H1 (cell line): ENCODE results near the gene TMEM140. TPM values are rescaled to one million over a fixed set of nuclear protein-coding genes. Genes with fewer than 3 reads are reported as not detected.

Experiments used
- BRCA1 ChIP-seq: IDR thresholded peaks from 2 replicates; pipeline ENCODE4 v1.6.1; 2012; ENCODE audit warnings: low read depth, low read length, improper control_type of control experiment
- KDM1A ChIP-seq: fragments of 200-600, 300-600 bp; sonication (generic); IDR thresholded peaks from 2 replicates; pipeline ENCODE4 v1.7.1; 2016; ENCODE audit warnings: mild to moderate bottlenecking, low read length, borderline replicate concordance
- KDM5A ChIP-seq: fragments of 200-600 bp; IDR thresholded peaks from 2 replicates; pipeline ENCODE4 v1.7.1; 2012; ENCODE audit warnings: mild to moderate bottlenecking, low read length, inconsistent platforms, mixed read lengths
- RFX5 ChIP-seq: IDR thresholded peaks from 2 replicates; pipeline ENCODE4 v1.6.1; 2011; ENCODE audit warnings: low read depth, low read length, improper control_type of control experiment, borderline replicate concordance
- RXRA ChIP-seq: IDR thresholded peaks from 2 replicates; pipeline ENCODE4 v1.6.1; 2011; ENCODE audit warnings: low read depth, mild to moderate bottlenecking, low read length, moderate library complexity; ENCODE audit not compliant: insufficient read depth
- SIN3A ChIP-seq, 2 experiments: IDR thresholded peaks in 1 of 2; conservative IDR thresholded peaks in 1 of 2; 2 replicates each; pipeline ENCODE4 v1.6.1; 2011 to 2012; ENCODE audit warnings: low read length in 2 of 2, improper control_type of control experiment in 1 of 2, low read depth in 1 of 2, mild to moderate bottlenecking in 1 of 2
- SP4 ChIP-seq: IDR thresholded peaks from 2 replicates; pipeline ENCODE4 v1.6.1; 2012; ENCODE audit warnings: low read length, inconsistent platforms
- polyA plus RNA-seq, 7 experiments: library from polyadenylated mRNA; depleted of rRNA in 3 of 7; stranded (reverse) in 5 of 7; unstranded in 2 of 7; fragments of >200 nt in 5 of 7; fragments of 200-250 nt in 2 of 7; gene quantifications; 1 replicate in 5 of 7; 2 replicates in 1 of 7; 4 replicates in 1 of 7; pipeline versions ENCODE4 v1.2.1 to v1.2.3, GENCODE V29; 2011 to 2013; ENCODE audit warnings: missing spikeins in 2 of 7, mixed read lengths in 2 of 7
- total RNA-seq: library from RNA; stranded (reverse); fragmentation: NEBNext Ultra II Directional; extraction: Animal tissue kit (Norgen Biotek cat#: 25700); gene quantifications from 2 replicates; pipeline ENCODE4 v1.2.1, GENCODE V29; 2021
- TF ChIP-seq, protein P1 (sequence below): fragments of 300-600 bp; sonication (generic); IDR thresholded peaks from 2 replicates; pipeline ENCODE4 v1.7.1; 2012; ENCODE audit warnings: low read length, moderate library complexity, mild to moderate bottlenecking, inconsistent platforms; ENCODE audit not compliant: insufficient replicate concordance
- TF ChIP-seq, protein P2 (sequence below), 3 experiments: IDR thresholded peaks; 1 replicate in 2 of 3; 2 replicates in 1 of 3; pipeline versions ENCODE4 v1.5.1 to v1.6.1; 2011; ENCODE audit warnings: low read length in 3 of 3, mild to moderate bottlenecking in 3 of 3, inconsistent platforms in 2 of 3, low read depth in 1 of 3, moderate library complexity in 1 of 3; ENCODE audit not compliant: insufficient read depth in 1 of 3; ENCODE audit errors: control extremely low read depth in 1 of 3

The TMEM140 gene
- total and polyA plus RNA-seq, 2 of the 8 experiments (the other 6 are each of a cell fraction or from before 2014, with no cell fraction given) = not detected

DNA sequence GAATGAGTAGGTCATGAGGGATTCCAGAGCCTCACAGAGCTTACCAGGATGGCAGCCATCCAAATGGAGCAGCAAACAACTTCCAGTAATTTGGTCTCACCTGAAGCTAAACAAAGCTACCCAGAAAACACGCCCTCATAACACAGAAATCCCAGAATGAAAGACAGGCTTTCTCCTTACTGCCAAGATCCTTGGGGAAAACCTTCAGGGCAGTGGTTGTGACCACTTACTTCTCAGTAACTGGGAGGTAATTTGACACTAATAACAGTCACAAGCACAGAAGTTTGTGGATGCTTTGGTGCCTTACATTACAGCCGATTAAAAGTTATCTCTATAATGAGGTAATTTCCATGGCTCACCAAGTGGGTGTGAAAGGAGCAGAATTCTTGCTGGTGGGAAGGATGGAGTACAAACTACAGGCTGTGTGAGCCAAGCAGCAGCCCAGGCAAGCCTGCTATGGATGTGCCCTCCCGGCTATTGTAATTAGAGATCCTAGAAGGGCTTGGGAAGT is 53.0 kb downstream of the TMEM140 start (continued):
- TF ChIP-seq, protein P1, sequence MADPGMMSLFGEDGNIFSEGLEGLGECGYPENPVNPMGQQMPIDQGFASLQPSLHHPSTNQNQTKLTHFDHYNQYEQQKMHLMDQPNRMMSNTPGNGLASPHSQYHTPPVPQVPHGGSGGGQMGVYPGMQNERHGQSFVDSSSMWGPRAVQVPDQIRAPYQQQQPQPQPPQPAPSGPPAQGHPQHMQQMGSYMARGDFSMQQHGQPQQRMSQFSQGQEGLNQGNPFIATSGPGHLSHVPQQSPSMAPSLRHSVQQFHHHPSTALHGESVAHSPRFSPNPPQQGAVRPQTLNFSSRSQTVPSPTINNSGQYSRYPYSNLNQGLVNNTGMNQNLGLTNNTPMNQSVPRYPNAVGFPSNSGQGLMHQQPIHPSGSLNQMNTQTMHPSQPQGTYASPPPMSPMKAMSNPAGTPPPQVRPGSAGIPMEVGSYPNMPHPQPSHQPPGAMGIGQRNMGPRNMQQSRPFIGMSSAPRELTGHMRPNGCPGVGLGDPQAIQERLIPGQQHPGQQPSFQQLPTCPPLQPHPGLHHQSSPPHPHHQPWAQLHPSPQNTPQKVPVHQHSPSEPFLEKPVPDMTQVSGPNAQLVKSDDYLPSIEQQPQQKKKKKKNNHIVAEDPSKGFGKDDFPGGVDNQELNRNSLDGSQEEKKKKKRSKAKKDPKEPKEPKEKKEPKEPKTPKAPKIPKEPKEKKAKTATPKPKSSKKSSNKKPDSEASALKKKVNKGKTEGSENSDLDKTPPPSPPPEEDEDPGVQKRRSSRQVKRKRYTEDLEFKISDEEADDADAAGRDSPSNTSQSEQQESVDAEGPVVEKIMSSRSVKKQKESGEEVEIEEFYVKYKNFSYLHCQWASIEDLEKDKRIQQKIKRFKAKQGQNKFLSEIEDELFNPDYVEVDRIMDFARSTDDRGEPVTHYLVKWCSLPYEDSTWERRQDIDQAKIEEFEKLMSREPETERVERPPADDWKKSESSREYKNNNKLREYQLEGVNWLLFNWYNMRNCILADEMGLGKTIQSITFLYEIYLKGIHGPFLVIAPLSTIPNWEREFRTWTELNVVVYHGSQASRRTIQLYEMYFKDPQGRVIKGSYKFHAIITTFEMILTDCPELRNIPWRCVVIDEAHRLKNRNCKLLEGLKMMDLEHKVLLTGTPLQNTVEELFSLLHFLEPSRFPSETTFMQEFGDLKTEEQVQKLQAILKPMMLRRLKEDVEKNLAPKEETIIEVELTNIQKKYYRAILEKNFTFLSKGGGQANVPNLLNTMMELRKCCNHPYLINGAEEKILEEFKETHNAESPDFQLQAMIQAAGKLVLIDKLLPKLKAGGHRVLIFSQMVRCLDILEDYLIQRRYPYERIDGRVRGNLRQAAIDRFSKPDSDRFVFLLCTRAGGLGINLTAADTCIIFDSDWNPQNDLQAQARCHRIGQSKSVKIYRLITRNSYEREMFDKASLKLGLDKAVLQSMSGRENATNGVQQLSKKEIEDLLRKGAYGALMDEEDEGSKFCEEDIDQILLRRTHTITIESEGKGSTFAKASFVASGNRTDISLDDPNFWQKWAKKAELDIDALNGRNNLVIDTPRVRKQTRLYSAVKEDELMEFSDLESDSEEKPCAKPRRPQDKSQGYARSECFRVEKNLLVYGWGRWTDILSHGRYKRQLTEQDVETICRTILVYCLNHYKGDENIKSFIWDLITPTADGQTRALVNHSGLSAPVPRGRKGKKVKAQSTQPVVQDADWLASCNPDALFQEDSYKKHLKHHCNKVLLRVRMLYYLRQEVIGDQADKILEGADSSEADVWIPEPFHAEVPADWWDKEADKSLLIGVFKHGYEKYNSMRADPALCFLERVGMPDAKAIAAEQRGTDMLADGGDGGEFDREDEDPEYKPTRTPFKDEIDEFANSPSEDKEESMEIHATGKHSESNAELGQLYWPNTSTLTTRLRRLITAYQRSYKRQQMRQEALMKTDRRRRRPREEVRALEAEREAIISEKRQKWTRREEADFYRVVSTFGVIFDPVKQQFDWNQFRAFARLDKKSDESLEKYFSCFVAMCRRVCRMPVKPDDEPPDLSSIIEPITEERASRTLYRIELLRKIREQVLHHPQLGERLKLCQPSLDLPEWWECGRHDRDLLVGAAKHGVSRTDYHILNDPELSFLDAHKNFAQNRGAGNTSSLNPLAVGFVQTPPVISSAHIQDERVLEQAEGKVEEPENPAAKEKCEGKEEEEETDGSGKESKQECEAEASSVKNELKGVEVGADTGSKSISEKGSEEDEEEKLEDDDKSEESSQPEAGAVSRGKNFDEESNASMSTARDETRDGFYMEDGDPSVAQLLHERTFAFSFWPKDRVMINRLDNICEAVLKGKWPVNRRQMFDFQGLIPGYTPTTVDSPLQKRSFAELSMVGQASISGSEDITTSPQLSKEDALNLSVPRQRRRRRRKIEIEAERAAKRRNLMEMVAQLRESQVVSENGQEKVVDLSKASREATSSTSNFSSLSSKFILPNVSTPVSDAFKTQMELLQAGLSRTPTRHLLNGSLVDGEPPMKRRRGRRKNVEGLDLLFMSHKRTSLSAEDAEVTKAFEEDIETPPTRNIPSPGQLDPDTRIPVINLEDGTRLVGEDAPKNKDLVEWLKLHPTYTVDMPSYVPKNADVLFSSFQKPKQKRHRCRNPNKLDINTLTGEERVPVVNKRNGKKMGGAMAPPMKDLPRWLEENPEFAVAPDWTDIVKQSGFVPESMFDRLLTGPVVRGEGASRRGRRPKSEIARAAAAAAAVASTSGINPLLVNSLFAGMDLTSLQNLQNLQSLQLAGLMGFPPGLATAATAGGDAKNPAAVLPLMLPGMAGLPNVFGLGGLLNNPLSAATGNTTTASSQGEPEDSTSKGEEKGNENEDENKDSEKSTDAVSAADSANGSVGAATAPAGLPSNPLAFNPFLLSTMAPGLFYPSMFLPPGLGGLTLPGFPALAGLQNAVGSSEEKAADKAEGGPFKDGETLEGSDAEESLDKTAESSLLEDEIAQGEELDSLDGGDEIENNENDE = no peak
- TF ChIP-seq RFX5 (no peak), KDM1A (no peak), RXRA (no peak), SIN3A (conservative IDR thresholded peaks at IDR 0.05 in 1 of 2, IDR thresholded peaks at IDR 0.05 in 1 of 2; ENCODE audit: low read depth in 1 of 2, low read length in 2 of 2) (no peak), KDM5A (no peak), BRCA1 (no peak), SP4 (no peak)
- TF ChIP-seq, protein P2, sequence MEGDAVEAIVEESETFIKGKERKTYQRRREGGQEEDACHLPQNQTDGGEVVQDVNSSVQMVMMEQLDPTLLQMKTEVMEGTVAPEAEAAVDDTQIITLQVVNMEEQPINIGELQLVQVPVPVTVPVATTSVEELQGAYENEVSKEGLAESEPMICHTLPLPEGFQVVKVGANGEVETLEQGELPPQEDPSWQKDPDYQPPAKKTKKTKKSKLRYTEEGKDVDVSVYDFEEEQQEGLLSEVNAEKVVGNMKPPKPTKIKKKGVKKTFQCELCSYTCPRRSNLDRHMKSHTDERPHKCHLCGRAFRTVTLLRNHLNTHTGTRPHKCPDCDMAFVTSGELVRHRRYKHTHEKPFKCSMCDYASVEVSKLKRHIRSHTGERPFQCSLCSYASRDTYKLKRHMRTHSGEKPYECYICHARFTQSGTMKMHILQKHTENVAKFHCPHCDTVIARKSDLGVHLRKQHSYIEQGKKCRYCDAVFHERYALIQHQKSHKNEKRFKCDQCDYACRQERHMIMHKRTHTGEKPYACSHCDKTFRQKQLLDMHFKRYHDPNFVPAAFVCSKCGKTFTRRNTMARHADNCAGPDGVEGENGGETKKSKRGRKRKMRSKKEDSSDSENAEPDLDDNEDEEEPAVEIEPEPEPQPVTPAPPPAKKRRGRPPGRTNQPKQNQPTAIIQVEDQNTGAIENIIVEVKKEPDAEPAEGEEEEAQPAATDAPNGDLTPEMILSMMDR (IDR thresholded peaks at IDR 0.05; ENCODE audit: control extremely low read depth in 1 of 3, insufficient read depth in 1 of 3, low read depth in 1 of 3, low read length in 3 of 3) = no peak
